OCI-LY3 (cell line): ENCODE results near the gene ZNF580.

Source experiments
- H2AFZ ChIP-seq: fragments of 200-600, 300-600 bp; shearing (Covaris generic); 2 replicates; pipeline ENCODE4 v1.6.0; 2014; ENCODE audit warnings: antibody characterized with exemption, low read depth, low read length
- H3K27ac ChIP-seq: fragments of 200-600, 300-600 bp; sonication (generic); 2 replicates; pipeline ENCODE4 v1.5.1; 2014; ENCODE audit warnings: mild to moderate bottlenecking, low read length, moderate library complexity, mixed read lengths
- H3K27me3 ChIP-seq: fragments of 200-600, 300-600 bp; sonication (generic); 2 replicates; pipeline ENCODE4 v1.6.1; 2014; ENCODE audit warnings: low read depth, low read length, mixed read lengths
- H3K36me3 ChIP-seq: fragments of 200-600, 300-600 bp; sonication (generic); replicated peaks from 2 replicates; pipeline ENCODE3; 2014; ENCODE audit warnings: low read depth, low read length, mixed read lengths
- H3K4me1 ChIP-seq: fragments of 300-600, 200-600 bp; sonication (generic); 2 replicates; pipeline ENCODE4 v1.6.1; 2014; ENCODE audit warnings: low read length, mixed read lengths
- H3K4me2 ChIP-seq: fragments of 200-600, 300-600 bp; sonication (generic); 2 replicates; pipeline ENCODE4 v1.6.1; 2014; ENCODE audit warnings: low read length, mixed read lengths
- H3K4me3 ChIP-seq: fragments of 300-600, 200-600 bp; sonication (generic); 2 replicates; pipeline ENCODE4 v1.5.1; 2014; ENCODE audit warnings: antibody characterized with exemption, mild to moderate bottlenecking, low read length, moderate library complexity
- H3K79me2 ChIP-seq: fragments of 300-600, 200-600 bp; shearing (Covaris generic); 2 replicates; pipeline ENCODE4 v1.6.1; 2014; ENCODE audit warnings: mild to moderate bottlenecking, low read length, mixed read lengths
- H3K9ac ChIP-seq: fragments of 300-600, 200-600 bp; shearing (Covaris generic); 2 replicates; pipeline ENCODE4 v1.6.0; 2014; ENCODE audit warnings: mild to moderate bottlenecking, low read length, moderate library complexity
- H3K9me3 ChIP-seq: fragments of 200-600, 300-600 bp; shearing (Covaris generic); 2 replicates; pipeline ENCODE4 v1.6.1; 2014; ENCODE audit warnings: low read length, mixed read lengths; ENCODE audit not compliant: insufficient read depth
- H4K20me1 ChIP-seq: fragments of 200-600, 300-600 bp; sonication (generic); 2 replicates; pipeline ENCODE4 v1.6.1; 2016; ENCODE audit warnings: low read length, mixed read lengths; ENCODE audit not compliant: insufficient read depth
- CTCF ChIP-seq: fragments of 200-600, 300-600 bp; sonication (generic); IDR thresholded peaks from 2 replicates; pipeline ENCODE4 v1.5.1; 2014; ENCODE audit warnings: antibody characterized with exemption, low read length, low read depth
- EZH2phosphoT487 ChIP-seq: fragments of 200-600 bp; shearing (Covaris generic); IDR thresholded peaks from 2 replicates; pipeline ENCODE4 v1.6.1; 2018; ENCODE audit warnings: antibody characterized with exemption, mixed run types, low read depth

The ZNF580 gene

GRCh38 chr19:55676383-55676782 is 35.6 kb downstream of the ZNF580 start:
- no peak overlapping the region for H2AFZ ChIP-seq
- H3K4me2 ChIP-seq, result peak overlapping the region; percentile 93
- no peak for TF ChIP-seq EZH2phosphoT487
- peak; percentile 39 for TF ChIP-seq CTCF
- peak overlapping the region; percentile 92 for H3K27ac ChIP-seq
- peaks cover 39% of the 10 kb centered on the region for H3K36me3 ChIP-seq
- no peaks in the 10 kb centered on the region for H3K9me3 ChIP-seq
- H3K4me1 ChIP-seq, result peaks cover 47% of the 10 kb centered on the region
- H4K20me1 ChIP-seq, result peaks cover 46% of the 10 kb centered on the region
- peaks cover 91% of the 10 kb centered on the region for H3K79me2 ChIP-seq
- peak overlapping the region; percentile 99 for H3K4me3 ChIP-seq
- H3K27me3 ChIP-seq, result no peaks in the 10 kb centered on the region
- peak overlapping the region; percentile 93 for H3K9ac ChIP-seq

GRCh38 chr19:55676889-55677505 is 36.2 kb downstream of the ZNF580 start:
- Histone ChIP-seq H3K27me3 (no peaks in the 10 kb centered on the region), H3K4me3 (peak overlapping the region; percentile 99), H4K20me1 (peaks cover 49% of the 10 kb centered on the region), H3K9me3 (no peaks in the 10 kb centered on the region), H2AFZ (no peak overlapping the region), H3K4me2 (peak overlapping the region; percentile 93), H3K36me3 (peaks cover 45% of the 10 kb centered on the region), H3K79me2 (peaks cover 91% of the 10 kb centered on the region), H3K4me1 (peaks cover 47% of the 10 kb centered on the region), H3K27ac (peak overlapping the region; percentile 92), H3K9ac (peak overlapping the region; percentile 93)
- TF ChIP-seq CTCF (no peak), EZH2phosphoT487 (no peak)

- Histone ChIP-seq H3K79me2 (peaks cover 90% of the 10 kb centered on the region), H3K9me3 (no peaks in the 10 kb centered on the region), H3K4me2 (peak overlapping the region; percentile 93), H3K9ac (peak overlapping the region; percentile 93), H3K27me3 (no peaks in the 10 kb centered on the region), H3K4me1 (peaks cover 47% of the 10 kb centered on the region), H3K36me3 (peaks cover 44% of the 10 kb centered on the region), H4K20me1 (peaks cover 48% of the 10 kb centered on the region), H3K4me3 (peak overlapping the region; percentile 99), H2AFZ (no peak overlapping the region), H3K27ac (peak overlapping the region; percentile 92)
- TF ChIP-seq EZH2phosphoT487 (no peak), CTCF (no peak)
These were observed 36.8 kb downstream of the ZNF580 start for GRCh38 chr19:55677572-55678028.

- Histone ChIP-seq H3K9ac (peak overlapping the region; percentile 93), H3K79me2 (peaks cover 88% of the 10 kb centered on the region), H3K36me3 (peaks cover 44% of the 10 kb centered on the region), H4K20me1 (peaks cover 47% of the 10 kb centered on the region), H3K4me2 (peak overlapping the region; percentile 93), H3K27me3 (no peaks in the 10 kb centered on the region), H3K9me3 (no peaks in the 10 kb centered on the region), H3K4me3 (peak overlapping the region; percentile 99), H2AFZ (no peak overlapping the region), H3K27ac (peak overlapping the region; percentile 92), H3K4me1 (peaks cover 46% of the 10 kb centered on the region)
- TF ChIP-seq EZH2phosphoT487, result no peak
- no peak; the same call in none of the 2 replicates for TF ChIP-seq CTCF
These were observed 37.4 kb downstream of the ZNF580 start for GRCh38 chr19:55678121-55678671.
